Testis (tissue), 2 donors: ENCODE measurements around the gene GRIA3.

Experiments
- CTCF ChIP-seq, 3 experiments: fragments of 450-650 bp in 2 of 3; fragments of 200-600 bp in 1 of 3; sonication (generic) in 1 of 3; IDR thresholded peaks; one replicate each; pipeline ENCODE4 v1.5.1; 2016 to 2019; ENCODE audit warnings: antibody characterized with exemption in 3 of 3, mild to moderate bottlenecking in 2 of 3, moderate library complexity in 1 of 3
- POLR2A ChIP-seq: fragments of 450-650 bp; IDR thresholded peaks from one replicate; pipeline ENCODE4 v1.6.1; 2017; ENCODE audit warnings: antibody characterized with exemption, mild to moderate bottlenecking, moderate library complexity

DNA sequence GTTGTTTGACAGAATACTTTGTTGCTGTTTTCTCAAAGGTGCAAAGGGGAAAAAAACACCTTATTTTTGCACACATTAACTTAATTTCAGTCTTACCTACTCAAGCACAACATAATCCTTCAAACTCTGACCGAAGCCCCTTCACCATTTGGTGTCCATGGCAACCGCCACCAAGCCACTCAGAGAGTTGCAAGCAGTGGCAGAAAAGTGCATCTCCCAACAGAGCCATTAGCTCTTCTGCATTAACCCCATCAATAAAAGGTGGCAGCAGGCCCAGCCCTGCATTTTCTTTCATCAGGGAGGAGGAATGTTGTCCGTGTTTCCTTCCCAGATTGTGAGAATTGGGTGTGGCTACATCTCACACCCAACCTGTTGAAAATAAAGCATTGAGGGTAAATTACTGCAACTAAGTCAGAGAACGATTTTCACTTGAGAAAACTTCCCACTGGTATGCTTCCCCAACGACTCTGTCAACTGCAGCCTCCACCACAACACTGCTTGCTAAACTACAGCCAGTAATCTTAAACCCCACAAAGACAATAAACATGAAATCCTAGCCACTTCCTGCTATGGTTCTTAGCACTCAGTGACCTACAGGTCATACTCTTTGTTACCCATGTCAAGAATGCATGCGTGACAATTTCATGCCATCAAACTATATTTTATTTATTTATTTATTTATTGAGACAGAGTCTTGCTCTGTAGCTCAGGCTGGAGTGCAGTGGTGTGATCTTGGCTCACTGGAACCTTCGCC is 154.0 kb downstream of the GRIA3 start:
- TF ChIP-seq CTCF (IDR thresholded peaks at IDR 0.05): no peak
- no peak for TF ChIP-seq POLR2A
